ENCODE results near the gene REG1B.
"Not testable (repeated sequence)": the region's sequence is repeated elsewhere in the genome, so short reads cannot be mapped to it uniquely, and the experiment has no call there.

The REG1B gene

GRCh38 chr2:79085382-79085781 lies 2.4 kb downstream of the REG1B start:
- no peak overlapping the region for H3K27ac ChIP-seq
- no peak for TF ChIP-seq CTCF (IDR thresholded peaks at IDR 0.05)

GRCh38 chr2:79084495-79085135 lies 3.2 kb downstream of the REG1B start:
- no peak for TF ChIP-seq CTCF (IDR thresholded peaks at IDR 0.05)
- DNase-seq (ENCODE audit: low spot score), result no peak
- Histone ChIP-seq H3K27ac (no peak overlapping the region), H3K4me3 (no peak overlapping the region)

More at GRCh38 chr2:79085382-79085781, 2.4 kb downstream of the REG1B start:
- no peak for DNase-seq (ENCODE audit: low spot score)
- H3K4me3 ChIP-seq, result no peak overlapping the region

GRCh38 chr2:79083597-79084251 lies 4.1 kb downstream of the REG1B start:
- DNase-seq (ENCODE audit: low spot score), result no peak
- H3K27ac ChIP-seq, result no peak overlapping the region
- no peak for TF ChIP-seq CTCF (IDR thresholded peaks at IDR 0.05)
- H3K4me3 ChIP-seq, result no peak overlapping the region

- no peak overlapping the region for H3K4me3 ChIP-seq
- H3K27ac ChIP-seq, result no peak overlapping the region
- TF ChIP-seq CTCF (IDR thresholded peaks at IDR 0.05), result no peak
- DNase-seq (ENCODE audit: low spot score), result no peak
Observed at GRCh38 chr2:79082987-79083386, 4.8 kb downstream of the REG1B start.

GRCh38 chr2:79071078-79071477 lies 16.7 kb downstream of the REG1B start:
- DNase-seq (ENCODE audit: low spot score), result no peak
- no peak overlapping the region for H3K27ac ChIP-seq
- TF ChIP-seq CTCF (IDR thresholded peaks at IDR 0.05), result no peak
- no peak overlapping the region for H3K4me3 ChIP-seq

GRCh38 chr2:79065201-79065600 lies 22.6 kb downstream of the REG1B start:
- DNase-seq (ENCODE audit: low spot score), result no peak
- Histone ChIP-seq H3K27ac (no peak overlapping the region), H3K4me3 (no peak overlapping the region)
- no peak for TF ChIP-seq CTCF (IDR thresholded peaks at IDR 0.05)

- H3K27ac ChIP-seq; DNase-seq (ENCODE audit: low spot score): not testable (repeated sequence)
Observed at GRCh38 chr2:79054769-79055168, 33.0 kb downstream of the REG1B start.

GRCh38 chr2:79053486-79053885 lies 34.3 kb downstream of the REG1B start:
- not testable (repeated sequence) for H3K4me3 ChIP-seq; H3K27ac ChIP-seq; DNase-seq (ENCODE audit: low spot score)

More at GRCh38 chr2:79054769-79055168, 33.0 kb downstream of the REG1B start:
- not testable (repeated sequence) for H3K4me3 ChIP-seq

All from coronary artery (tissue), 2 donors.